Measurements from ENCODE around the gene AP5Z1. TPM values are rescaled to one million over a fixed set of nuclear protein-coding genes. Genes with fewer than 3 reads are reported as not detected.

The AP5Z1 gene
- total RNA-seq, 1 experiment from 2014 or later = 66.8 TPM

- H3K4me3 ChIP-seq (ENCODE audit: low read depth, low read length) = no peak overlapping the region
- CTCF ChIA-PET = no interaction called here
- no peaks in the 10 kb centered on the region for H3K36me3 ChIP-seq (ENCODE audit: control insufficient read depth, insufficient read depth, low read length)
- H3K27me3 ChIP-seq (replicated peaks; ENCODE audit: control insufficient read depth, insufficient read depth, low read length) = no peaks in the 10 kb centered on the region; the same call in 1 of the 2 replicates
- Mint-ChIP-seq H3K27me3 (ENCODE audit: insufficient read depth, unreplicated experiment) (peaks cover 7% of the 10 kb centered on the region), H3K4me1 (ENCODE audit: low read depth, unreplicated experiment) (no peaks in the 10 kb centered on the region), H3K36me3 (ENCODE audit: insufficient read depth, unreplicated experiment) (no peaks in the 10 kb centered on the region), H3K9me3 (ENCODE audit: unreplicated experiment) (no peaks in the 10 kb centered on the region), H3K27ac (ENCODE audit: unreplicated experiment) (no peak overlapping the region), H3K4me3 (ENCODE audit: unreplicated experiment) (no peak overlapping the region)
- H3K4me1 ChIP-seq = no peaks in the 10 kb centered on the region
- intact Hi-C loops (cut with micrococcal nuclease; ENCODE audit: unreplicated experiment) = no loop called here
- no TSS peak for BruUV-seq (replicated peaks)
- no peak for DNase-seq
- H3K9me3 ChIP-seq = no peaks in the 10 kb centered on the region
- no peak for TF ChIP-seq CTCF (IDR thresholded peaks at IDR 0.05; ENCODE audit: insufficient read depth in 1 of 2, low read depth in 1 of 2, low read length in 1 of 2, severe bottlenecking in 1 of 2, unreplicated experiment in 1 of 2)
- POLR2A ChIA-PET = no interaction called here
Measured at GRCh38 chr7:4806983-4807597, 31.7 kb downstream of the AP5Z1 start.

DNA sequence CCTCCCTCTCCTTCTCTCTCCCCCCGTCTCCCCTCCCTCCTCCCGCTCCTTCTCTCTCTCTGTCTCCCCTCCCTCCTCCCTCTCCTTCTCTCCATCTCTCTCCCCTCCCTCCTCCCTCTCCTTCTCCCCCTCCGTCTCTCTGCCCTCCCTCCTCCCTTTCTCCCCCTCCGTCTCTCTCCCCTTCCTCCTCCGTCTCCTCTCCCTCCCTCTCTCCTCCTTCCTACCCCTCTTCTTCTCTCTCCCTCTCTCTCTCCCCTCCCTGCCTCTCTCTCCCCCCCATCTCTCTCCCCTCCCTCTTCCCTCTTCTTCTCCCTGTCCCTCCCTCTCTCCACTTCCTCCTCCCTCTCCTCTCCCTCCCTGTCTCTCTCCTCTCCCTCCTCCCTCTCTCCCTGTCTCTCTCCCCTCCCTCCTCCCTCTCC is 32.2 kb downstream of the AP5Z1 start:
- H3K27me3 ChIP-seq (replicated peaks; ENCODE audit: control insufficient read depth, insufficient read depth, low read length) = no peaks in the 10 kb centered on the region; the same call in 1 of the 2 replicates
- ChIA-PET CTCF (no interaction called here), POLR2A (interaction anchor here (0.6 kb wide), 1 partner anchor 68 kb away, joined by 7 read pairs; no protein-coding TSS in a partner anchor)
- no peaks in the 10 kb centered on the region for H3K4me1 ChIP-seq
- DNase-seq = no peak
- H3K4me3 ChIP-seq (ENCODE audit: low read depth, low read length) = no peak overlapping the region
- H3K36me3 ChIP-seq (ENCODE audit: control insufficient read depth, insufficient read depth, low read length) = no peaks in the 10 kb centered on the region
- BruUV-seq (replicated peaks) = no TSS peak
- H3K9me3 ChIP-seq = no peaks in the 10 kb centered on the region
- TF ChIP-seq CTCF (IDR thresholded peaks at IDR 0.05; ENCODE audit: insufficient read depth in 1 of 2, low read depth in 1 of 2, low read length in 1 of 2, severe bottlenecking in 1 of 2, unreplicated experiment in 1 of 2) = no peak
- Mint-ChIP-seq H3K4me1 (ENCODE audit: low read depth, unreplicated experiment) (no peaks in the 10 kb centered on the region), H3K27me3 (ENCODE audit: insufficient read depth, unreplicated experiment) (peaks cover 8% of the 10 kb centered on the region), H3K36me3 (ENCODE audit: insufficient read depth, unreplicated experiment) (no peaks in the 10 kb centered on the region), H3K9me3 (ENCODE audit: unreplicated experiment) (peaks cover 5% of the 10 kb centered on the region), H3K27ac (ENCODE audit: unreplicated experiment) (no peak overlapping the region), H3K4me3 (ENCODE audit: unreplicated experiment) (no peak overlapping the region)
- intact Hi-C loops (cut with micrococcal nuclease; ENCODE audit: unreplicated experiment) = no loop called here

DNA sequence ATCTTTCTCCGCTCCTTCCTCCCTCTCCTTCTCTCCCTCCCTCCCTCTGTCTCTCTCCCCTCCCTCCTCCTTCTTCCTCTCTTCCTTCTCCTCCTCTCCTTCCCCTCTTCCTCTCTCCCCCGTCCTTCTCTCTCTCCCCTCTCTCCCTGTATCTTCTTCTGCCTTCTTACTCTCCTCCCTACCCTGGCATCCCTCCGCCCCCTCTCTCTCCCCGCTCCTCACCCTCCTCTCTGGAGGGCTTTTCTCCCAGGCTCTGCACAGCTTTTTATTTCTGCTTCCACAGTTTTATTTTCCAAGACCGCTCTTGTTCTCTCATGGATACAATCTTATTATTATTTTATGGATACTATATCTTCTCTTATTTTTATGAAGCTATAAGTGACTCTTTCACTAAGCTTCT is 32.6 kb downstream of the AP5Z1 start:
- Mint-ChIP-seq H3K27ac (ENCODE audit: unreplicated experiment) (no peak overlapping the region), H3K4me1 (ENCODE audit: low read depth, unreplicated experiment) (no peaks in the 10 kb centered on the region), H3K4me3 (ENCODE audit: unreplicated experiment) (no peak overlapping the region), H3K9me3 (ENCODE audit: unreplicated experiment) (peaks cover 9% of the 10 kb centered on the region), H3K36me3 (ENCODE audit: insufficient read depth, unreplicated experiment) (no peaks in the 10 kb centered on the region), H3K27me3 (ENCODE audit: insufficient read depth, unreplicated experiment) (peaks cover 12% of the 10 kb centered on the region)
- ChIA-PET CTCF (no interaction called here), POLR2A (interaction anchor here (0.6 to 0.7 kb wide), 2 partner anchors 11 to 69 kb away, joined by 4 to 7 read pairs; no protein-coding TSS in a partner anchor)
- H3K4me1 ChIP-seq = no peaks in the 10 kb centered on the region
- no peak for TF ChIP-seq CTCF (IDR thresholded peaks at IDR 0.05; ENCODE audit: insufficient read depth in 1 of 2, low read depth in 1 of 2, low read length in 1 of 2, severe bottlenecking in 1 of 2, unreplicated experiment in 1 of 2)
- DNase-seq = no peak
- BruUV-seq (replicated peaks) = no TSS peak
- no peak overlapping the region for H3K4me3 ChIP-seq (ENCODE audit: low read depth, low read length)
- intact Hi-C loops (cut with micrococcal nuclease; ENCODE audit: unreplicated experiment) = no loop called here
- no peaks in the 10 kb centered on the region; the same call in 1 of the 2 replicates for H3K27me3 ChIP-seq (replicated peaks; ENCODE audit: control insufficient read depth, insufficient read depth, low read length)
- H3K36me3 ChIP-seq (ENCODE audit: control insufficient read depth, insufficient read depth, low read length) = no peaks in the 10 kb centered on the region
- no peaks in the 10 kb centered on the region for H3K9me3 ChIP-seq

Measured in Caco-2 (cell line).